HG02798 (cell line): ENCODE results near the gene COMMD4.
"Not testable (repeated sequence)": the region's sequence is repeated elsewhere in the genome, so short reads cannot be mapped to it uniquely, and the experiment has no call there.

ENCODE experiments used
- ATAC-seq: cut with Tn5 transposase; IDR thresholded peaks from one replicate; pipeline ENCODE4 v1.9.1; 2021; ENCODE audit warnings: mild to moderate bottlenecking; ENCODE audit not compliant: unreplicated experiment, poor library complexity

COMMD4 gene

DNA sequence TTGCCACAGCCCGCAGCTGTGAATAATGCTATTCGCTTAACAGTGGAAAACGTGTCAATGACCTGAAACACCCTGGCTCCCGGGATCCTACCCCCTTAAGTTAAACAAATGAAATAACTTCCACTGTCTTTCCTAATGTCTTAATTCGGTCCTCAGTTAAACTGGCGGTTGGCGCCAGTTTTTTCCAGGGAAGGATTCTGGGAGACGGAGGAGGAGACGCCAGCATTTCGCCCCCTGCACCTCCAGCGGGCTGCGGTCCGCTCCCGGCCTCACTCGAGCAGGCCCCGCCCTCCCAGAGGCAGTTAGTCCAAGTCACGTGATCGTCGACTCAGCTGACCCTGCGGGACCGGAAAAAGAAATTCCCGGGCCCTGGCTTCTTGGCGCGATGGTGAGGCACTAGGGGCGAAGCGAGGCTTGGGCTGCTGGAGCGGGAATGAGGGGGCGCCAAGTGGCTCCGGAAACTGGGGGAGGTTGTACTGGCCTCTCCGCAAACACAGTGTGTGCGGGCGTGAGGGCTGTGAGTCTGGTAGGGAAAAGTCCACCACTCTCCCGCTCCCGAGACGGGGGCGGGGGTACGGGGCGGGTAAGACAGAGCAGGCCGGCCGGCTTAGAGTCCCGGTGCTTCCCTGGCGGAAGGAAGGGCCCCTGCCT is at the start of gene COMMD4:
Gene COMMD4 (plus strand): TSS at position 359 of the 651 bp plus-strand sequence. CDS start 27 bp downstream, at position 386.
- ATAC-seq: peak; percentile 71

DNA sequence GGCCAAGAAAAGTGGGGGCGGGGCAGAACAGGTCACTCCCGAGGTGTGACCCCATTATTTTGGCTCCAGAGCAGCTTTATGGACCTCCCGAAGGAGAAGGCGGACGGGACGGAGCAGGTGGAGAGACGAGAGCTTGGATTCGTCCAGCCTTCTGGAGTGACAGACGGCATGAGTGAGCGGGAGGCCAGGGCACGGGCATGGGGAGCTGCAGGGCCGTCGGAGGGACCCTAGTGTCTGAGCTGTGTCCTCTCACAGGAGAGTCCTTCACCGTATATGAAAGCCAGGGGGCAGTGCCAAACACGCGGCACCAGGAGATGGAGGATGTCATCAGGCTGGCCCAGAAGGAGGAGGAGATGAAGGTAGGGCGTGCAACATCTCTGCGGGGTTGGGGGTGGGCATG is 42.2 kb upstream of the COMMD4 start:
- not testable (repeated sequence) for ATAC-seq

- ATAC-seq: peak; percentile 57
These were observed 37.1 kb upstream of the COMMD4 start for GRCh38 chr15:75298541-75299310.

- ATAC-seq: peak; percentile 52
These were observed 36.6 kb upstream of the COMMD4 start for GRCh38 chr15:75299311-75299688.

GRCh38 chr15:75300026-75300425 is 35.8 kb upstream of the COMMD4 start:
- not testable (repeated sequence) for ATAC-seq

DNA sequence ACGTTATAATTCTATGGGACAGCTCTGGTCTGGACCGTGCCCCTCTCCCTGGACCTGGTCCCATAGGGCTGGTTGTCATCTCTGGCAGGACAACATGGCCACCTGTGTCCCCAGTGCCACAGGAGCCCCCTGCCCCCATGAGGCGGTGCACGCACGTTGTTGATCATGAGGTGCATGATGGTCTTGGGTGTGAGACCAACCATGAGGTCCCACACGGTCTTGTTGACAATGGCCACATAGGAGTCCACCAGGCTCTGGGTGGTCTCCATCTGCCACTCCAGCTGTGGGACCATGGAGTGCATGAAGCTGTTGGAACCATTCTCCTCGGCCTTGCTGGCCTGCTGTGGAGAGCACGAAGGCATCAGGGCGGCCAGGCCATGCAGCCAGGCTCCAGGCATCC is 33.5 kb upstream of the COMMD4 start:
- no peak for ATAC-seq

DNA sequence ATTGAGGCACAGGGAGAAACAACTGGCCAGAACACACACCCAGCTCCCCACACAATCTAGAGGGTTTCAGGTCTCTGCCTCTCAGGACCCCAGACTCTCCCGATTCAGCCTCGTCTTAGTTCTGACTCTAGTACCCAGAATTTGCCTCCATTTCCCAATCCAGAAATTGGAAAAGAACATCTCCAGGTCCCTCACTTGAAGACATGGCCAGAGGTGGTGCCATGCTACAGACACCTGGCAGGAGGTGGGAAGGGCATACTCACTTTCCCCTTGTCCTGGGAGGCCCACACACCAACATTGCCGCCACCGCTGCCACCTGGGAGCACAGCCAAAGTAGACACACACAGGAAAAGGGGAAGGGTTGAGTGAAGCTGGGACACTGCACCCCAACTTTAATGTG is 33.1 kb upstream of the COMMD4 start:
- ATAC-seq: not testable (repeated sequence)

DNA sequence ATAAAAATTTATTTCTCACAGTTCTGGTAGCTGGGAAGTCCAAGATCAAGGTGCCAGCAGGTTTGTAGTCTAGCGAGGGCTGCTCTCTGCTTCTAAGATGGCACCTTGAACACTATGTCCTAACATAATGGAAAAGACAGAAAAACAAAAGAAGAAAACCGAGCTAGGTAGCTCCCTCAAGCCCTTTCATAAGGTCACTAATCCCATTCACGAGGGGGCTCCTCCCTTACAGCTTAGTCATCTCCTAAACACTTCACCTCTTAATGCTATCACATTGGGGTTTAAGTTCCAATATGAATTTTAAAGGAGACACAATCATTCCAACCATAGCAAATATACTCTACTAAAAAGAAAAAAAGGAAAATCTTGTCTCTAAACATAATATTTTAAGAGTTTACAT is 29.7 kb upstream of the COMMD4 start:
- no peak for ATAC-seq

DNA sequence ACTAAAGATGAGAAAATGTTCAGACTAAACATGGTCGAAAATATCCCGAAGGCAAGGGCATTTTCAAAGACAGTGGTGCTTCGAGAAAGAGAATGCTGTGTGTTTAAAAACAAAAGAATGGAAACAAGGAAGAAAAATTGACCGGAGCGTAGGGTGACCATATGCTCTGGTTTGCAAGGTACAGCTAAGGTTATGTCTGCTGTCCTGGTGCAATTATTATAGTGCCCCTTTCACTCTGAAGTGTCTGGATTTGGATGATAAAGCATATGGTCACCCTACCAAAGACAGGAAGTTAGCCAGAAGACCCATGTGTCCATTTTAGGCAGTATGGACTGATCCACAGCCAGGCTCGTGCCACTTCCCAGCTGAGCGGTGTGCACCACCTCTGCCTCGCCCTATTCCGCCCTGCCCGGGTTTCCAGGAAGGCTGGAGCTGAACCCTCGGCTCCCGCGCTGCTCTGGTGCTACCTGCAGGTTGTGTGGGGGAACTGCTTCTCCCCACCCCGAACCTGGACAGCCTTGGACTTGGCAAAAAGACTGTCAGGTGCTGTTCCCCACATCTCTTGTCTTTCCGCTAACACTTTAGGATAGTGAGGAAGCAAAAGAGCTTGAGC is 28.0 kb upstream of the COMMD4 start:
- no peak for ATAC-seq

DNA sequence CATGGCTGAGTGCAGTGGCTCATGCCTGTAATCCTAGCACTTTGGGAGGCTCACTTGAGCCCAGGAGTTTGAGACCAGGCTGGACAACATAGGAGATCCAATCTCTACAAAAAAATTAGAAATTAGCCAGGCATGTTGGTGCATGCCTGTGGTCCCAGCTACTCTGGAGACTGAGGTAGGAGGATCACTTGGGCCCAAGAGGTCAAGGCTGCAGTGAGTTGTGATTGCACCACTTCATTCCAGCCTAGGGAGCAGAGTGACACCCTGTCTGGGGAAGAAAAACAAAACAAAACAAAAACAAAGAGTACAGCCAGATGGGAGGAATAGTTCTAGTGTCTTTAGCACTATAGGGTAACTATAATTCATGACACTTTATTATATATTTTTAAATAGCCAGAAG is 26.2 kb upstream of the COMMD4 start:
- no peak for ATAC-seq

- ATAC-seq: not testable (repeated sequence)
These were observed 23.3 kb upstream of the COMMD4 start for GRCh38 chr15:75312548-75312947.

DNA sequence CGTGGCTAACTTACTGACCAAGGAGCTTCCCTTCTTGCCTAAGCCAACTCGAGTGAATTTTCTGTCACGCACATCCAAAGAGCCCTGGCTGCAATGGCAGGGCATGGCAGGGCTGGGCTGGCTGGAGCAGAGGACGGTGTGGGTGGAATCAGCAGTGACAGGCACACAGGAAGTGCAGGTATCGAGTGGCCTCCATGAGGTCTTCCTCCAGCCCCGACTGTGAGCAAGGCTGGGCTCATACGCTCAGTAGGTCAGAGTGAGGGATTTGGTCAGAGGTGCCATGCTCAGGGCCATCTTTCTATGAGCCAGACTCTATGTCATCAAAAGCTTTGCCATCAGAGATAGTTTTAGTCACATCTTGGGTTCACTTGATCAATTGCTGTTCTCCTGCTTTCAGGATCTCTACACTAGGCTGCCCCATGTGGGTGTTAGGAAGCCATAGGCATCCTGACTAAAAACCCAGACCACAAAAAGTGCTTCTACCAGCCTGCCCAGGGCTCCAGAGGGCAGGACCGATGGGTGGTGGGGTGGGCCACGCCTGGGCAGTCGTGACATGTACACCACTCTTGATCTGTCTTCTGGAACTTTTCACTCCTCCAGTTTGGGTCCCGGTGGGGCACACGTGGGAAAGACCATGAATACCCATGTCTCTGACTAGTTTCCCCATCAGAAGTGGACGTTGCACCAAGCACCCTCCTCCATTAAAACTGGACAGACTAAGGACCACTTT is 22.6 kb upstream of the COMMD4 start:
- ATAC-seq: no peak

DNA sequence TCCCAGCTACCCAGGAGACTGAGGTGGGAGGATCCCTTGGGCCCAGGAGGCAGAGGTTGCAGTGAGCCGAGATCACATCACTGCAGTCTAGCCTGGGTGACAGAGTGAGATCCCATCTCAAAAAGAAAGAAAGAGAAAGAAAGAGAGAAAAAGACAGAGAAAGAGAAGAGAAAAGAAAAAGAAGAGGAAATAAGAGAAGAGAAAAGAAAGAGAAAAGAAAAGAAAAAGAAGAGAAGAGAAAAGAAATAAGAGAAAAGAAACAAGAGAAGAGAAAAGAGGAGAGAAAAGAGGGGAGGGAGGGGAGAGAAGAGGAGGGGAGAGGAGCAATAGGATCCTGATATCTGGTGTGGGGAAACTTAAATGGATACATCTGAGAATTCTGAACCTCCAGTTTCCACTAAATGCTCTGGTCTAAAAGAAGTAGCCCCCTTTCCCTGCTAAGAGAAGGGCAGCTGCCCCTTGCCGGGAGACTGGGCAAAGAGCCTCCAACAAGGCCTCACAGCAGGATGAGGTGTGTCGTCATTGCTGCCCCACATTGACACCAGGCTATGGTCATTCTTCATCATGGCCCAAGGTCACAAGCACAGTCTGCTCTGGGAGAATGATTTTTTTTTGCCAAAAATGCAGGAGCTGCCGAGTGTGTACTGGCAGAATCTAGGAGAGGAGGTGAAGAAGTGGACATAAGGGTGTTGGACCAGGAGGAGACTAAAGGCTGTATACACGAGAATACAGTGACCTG is 21.1 kb upstream of the COMMD4 start:
- no peak for ATAC-seq

- not testable (repeated sequence) for ATAC-seq
These were observed 16.5 kb upstream of the COMMD4 start for GRCh38 chr15:75319231-75319897.

GRCh38 chr15:75321711-75322110 is 14.2 kb upstream of the COMMD4 start:
- ATAC-seq: no peak

DNA sequence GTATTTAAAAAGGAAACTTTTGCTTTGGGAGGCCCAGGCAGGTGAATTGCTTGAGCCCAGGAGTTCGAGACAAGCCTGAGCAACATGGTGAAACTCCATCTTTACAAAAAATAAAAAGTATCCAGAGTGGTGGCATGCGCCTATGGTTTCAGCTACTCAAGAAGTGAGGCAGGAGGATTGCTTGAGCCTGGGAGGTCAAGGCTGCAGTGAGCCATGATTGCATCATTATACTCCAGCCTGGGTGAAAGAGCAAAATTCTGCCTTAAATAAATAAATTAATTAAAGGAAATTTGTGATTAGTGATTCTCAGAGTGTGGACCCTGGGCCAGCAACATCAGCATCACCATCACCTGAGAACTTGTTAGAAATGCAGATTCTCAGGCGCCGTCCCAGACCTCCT is 9.9 kb upstream of the COMMD4 start:
- no peak for ATAC-seq

- ATAC-seq: no peak
These were observed 8.9 kb upstream of the COMMD4 start for GRCh38 chr15:75327005-75327404.

GRCh38 chr15:75327491-75327890 is 8.4 kb upstream of the COMMD4 start:
- no peak for ATAC-seq

GRCh38 chr15:75328493-75329314 is 7.2 kb upstream of the COMMD4 start:
- ATAC-seq: no peak
